GM13977 (cell line): ENCODE results near the gene MXD3.

ENCODE experiments used
- DNase-seq: peaks from one replicate; pipeline ENCODE4 v3.0.0; 2012; ENCODE audit warnings: low spot score
- CTCF ChIP-seq: IDR thresholded peaks from 2 replicates; pipeline ENCODE4 v1.5.1; 2012; ENCODE audit warnings: mild to moderate bottlenecking, control low read depth; ENCODE audit not compliant: insufficient read depth; ENCODE audit errors: extremely low read depth, missing control alignments
- in situ Hi-C: fragments of 300-500 bp; cut with MboI; formaldehyde crosslinking; loops from one replicate; pipeline ENCODE4 v1.12.0; 2022; ENCODE audit warnings: low sequenced_read_pairs, low pct_unique_long_range_greater_than_20kb, mixed read lengths, inconsistent platforms; ENCODE audit not compliant: unreplicated experiment

MXD3 gene

DNA sequence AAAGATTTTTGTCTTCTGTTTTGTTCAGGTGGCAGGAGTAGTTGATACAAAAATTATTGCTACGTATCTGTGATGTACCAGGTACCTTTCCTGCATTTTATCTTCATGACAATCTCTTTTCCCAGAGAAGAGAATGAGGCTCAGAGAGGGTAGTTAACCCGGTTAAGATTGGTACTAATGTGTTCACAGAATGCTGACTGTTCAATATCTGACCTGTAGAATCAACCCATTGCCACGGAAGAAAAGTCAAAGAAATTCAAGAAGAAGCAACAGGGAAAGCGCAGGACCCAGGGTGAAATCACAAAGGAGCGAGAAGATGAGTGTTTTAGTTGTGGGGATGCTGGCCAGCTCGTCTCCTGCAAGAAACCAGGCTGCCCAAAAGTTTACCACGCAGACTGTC, 20.0 kb downstream of the MXD3 start:
- DNase-seq, result no peak
- TF ChIP-seq CTCF, result no peak
- in situ Hi-C loops, result no loop called here

GRCh38 chr5:177290816-177291596, 20.7 kb downstream of the MXD3 start:
- in situ Hi-C loops, result no loop called here
- TF ChIP-seq CTCF, result no peak
- DNase-seq, result no peak

DNA sequence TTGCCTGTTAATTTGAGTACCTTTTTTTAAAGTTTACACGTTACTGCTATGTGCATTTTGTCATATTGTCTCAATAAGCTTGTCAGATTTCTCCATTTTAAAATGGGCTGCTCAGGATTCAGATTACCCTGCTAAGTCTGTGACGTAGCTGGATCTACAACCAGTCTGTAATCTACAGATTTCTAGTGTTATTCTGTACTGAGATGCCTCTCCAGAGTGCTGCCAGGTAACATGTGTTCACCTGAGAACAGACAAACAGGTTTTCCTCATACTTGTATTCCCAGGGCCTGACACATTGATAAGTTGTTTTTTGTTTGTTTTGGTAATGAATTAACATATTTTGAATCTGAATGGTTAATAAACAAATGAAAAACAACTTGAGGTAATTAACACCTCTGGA, 23.5 kb downstream of the MXD3 start:
- no peak for DNase-seq
- no peak for TF ChIP-seq CTCF
- in situ Hi-C loops, result no loop called here

DNA sequence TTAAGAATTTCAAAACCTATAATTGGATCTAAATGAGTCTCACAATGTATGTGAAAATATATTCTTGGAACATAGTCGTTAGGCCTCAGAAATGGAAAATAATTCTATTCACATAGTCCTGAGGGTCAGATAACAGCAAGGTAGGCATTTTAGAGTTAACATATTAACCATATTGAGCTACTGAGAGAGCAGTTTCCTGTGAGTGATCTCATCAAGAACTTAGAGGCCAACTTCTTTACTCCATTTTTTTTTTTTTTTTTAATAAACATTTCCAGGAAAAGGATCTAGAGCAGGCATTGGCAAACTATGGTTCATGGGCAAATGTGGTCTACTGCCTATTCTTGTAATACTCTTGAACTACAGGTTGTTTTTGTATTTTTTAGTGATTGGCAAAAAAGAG, 34.8 kb downstream of the MXD3 start:
- no peak for TF ChIP-seq CTCF
- DNase-seq, result no peak
- in situ Hi-C loops, result no loop called here

GRCh38 chr5:177275883-177276282, 35.8 kb downstream of the MXD3 start:
- DNase-seq, result no peak
- no peak for TF ChIP-seq CTCF
- in situ Hi-C loops, result no loop called here

GRCh38 chr5:177271113-177271512, 40.6 kb downstream of the MXD3 start:
- no peak for TF ChIP-seq CTCF
- in situ Hi-C loops, result no loop called here
- DNase-seq, result no peak
